Non-pigmented ciliary epithelial cell (primary cell): ENCODE data around the gene ZNF276.
"Not testable (repeated sequence)": the region's sequence is repeated elsewhere in the genome, so short reads cannot be mapped to it uniquely, and the experiment has no call there.

Source experiments
- DNase-seq: peaks from one replicate; pipeline ENCODE4 v3.0.0-alpha.2; 2010; ENCODE audit warnings: low read depth

The ZNF276 gene

DNA sequence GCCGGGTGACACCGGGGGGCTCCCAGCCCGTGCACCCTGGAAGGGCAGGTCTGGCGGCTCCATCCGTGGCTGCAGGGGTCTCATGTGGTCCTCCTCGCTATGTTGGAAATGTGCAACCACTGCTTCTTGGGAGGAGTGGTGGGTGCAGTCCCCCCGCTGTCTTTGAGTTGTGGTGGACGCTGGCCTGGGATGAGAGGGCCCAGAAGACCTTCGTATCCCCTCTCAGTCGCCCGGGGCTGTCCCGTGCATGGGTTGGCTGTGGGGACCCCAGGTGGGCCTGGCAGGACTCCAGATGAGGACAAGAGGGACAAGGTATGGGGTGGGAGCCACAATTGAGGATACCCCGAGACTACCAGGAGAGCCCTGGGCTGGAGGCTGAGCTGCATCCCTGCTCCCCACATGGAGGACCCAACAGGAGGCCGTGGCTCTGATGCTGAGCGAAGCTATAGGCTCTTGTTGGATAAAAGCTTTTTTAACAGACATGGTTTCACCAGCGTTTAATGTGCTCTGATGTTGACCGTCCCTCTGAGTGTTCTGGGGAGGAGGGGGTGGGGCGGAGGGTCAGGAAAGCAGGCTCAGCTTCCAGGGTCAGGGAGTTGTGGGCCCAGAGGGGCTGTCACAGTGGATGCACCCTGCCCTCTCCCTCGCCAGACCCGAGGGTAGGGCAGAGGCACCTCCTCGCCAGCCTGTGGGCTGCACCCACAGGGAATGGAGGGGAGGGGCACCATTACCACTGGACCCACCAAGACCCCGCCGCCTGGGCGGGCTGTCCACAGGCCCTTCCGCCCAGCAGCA lies 25.3 kb upstream of the ZNF276 start:
- no peak for DNase-seq

DNA sequence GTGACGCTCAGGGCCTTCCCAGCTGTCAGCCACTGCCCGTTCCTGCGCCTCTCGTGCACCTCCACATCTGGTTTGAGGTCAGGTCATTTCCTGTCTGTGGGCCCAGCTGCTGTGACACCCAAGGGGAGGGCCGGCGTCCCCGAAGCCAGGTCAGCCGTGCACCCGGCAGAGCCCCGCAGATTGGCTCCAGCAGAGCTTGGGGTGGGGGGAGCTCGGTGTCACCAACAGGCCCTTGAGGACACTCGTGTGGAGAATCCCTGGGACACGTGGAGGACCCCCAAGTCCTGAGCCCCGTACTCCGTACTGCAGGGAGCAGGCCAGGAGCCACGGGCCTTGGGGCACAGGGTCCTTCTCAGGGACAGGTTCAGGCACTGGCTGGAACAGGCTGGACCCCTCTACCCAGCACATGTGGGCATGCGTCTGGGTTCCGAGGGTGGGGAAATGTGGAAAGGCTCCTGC lies 24.6 kb upstream of the ZNF276 start:
- DNase-seq = no peak

DNA sequence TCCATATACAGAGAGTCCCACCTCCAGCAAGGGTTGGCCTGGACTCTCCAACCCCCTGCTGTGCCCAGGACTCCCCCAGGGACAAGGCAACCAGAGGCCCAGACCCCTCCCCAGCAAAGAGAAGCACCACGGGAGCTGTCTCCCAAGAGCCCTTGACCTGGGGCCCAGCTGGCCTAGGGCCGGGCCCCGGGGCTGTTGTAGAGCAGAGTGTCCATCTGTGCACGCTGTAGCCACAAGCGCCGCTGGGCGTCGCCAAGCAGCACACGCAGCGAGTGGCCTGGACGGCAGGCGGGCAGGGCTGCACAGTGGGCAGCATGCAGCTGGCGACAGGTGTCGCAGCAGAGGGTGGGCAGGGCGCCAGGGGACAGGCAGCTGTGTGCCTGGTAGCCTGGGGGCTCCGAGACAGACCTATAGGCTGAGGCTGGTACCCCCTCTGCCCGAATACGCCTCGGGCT lies 24.1 kb upstream of the ZNF276 start:
- DNase-seq = no peak

DNA sequence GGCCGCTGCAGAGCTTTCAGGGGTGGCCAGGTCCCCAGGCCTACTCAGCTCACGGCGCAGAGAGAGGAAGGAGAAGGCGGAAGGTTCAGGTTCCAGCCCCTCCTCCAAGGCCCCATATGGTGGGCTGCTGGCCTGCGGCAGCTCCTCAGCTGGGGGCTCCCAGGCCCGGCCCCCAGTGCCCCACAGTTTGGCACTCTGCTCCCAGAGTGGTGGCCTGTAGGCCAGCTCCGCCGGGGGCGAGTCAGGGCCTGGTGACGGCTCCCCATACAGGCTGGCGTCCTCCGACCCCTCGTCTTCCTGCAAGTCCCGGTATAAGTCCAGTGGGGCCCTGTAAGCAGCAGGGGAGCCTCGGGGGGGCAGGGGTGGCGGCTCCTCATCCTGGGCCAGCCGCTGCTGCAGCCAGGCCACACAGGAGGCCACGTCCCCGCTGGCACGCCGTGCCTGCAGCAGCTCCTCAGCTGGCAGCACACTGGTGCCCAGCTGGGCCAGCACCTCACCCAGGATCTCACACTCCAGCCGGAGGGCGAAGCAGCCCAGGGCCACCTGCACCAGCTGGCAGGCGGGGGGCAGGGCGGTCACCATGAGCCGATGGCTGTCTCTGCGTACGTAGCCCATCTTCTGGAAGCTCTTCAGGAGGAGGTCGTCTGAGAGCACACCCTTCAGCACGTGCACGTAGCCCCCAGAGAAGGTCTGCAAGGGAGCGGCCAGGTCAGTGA lies 23.6 kb upstream of the ZNF276 start:
- DNase-seq = no peak

DNA sequence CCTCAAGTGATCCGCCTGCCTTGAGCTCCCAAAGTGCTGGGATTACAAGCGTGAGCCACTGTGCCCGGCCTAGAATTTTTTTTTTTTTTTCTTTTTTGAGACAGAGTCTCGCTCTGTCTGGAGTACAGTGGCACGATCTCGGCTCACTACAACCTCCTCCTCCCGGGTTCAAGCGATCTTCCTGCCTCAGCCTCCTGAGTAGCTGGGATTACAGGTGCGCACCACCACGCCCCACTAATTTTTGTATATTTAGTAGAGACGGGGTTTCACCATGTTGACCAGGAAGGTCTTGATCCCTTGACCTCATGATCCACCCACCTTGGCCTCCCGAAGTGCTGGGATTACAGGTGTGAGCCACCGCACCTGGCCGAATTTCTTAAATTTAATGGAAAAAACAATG lies 22.6 kb upstream of the ZNF276 start:
- not testable (repeated sequence) for DNase-seq

DNA sequence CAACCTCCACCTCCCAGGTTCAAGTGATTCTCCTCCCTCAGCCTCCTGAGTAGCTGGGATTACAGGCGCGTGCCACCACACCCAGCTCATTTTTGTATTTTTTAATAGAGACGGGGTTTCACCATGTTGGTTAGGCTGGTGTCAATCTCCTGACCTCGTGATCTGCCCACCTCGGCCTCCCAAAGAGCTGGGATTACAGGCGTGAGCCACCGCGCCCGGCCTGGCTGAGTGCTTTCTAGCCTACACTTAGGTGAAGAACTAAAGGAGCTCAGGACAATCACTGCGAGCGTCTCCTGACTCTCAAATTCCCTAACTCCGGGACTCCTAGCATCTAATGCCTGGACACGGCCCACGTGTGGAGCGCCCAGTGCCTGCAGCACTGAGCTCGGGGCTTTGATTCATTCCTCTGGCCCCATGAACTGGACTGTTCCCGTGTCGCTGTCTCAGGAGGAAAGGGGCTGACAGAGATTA lies 21.7 kb upstream of the ZNF276 start:
- DNase-seq = not testable (repeated sequence)

DNA sequence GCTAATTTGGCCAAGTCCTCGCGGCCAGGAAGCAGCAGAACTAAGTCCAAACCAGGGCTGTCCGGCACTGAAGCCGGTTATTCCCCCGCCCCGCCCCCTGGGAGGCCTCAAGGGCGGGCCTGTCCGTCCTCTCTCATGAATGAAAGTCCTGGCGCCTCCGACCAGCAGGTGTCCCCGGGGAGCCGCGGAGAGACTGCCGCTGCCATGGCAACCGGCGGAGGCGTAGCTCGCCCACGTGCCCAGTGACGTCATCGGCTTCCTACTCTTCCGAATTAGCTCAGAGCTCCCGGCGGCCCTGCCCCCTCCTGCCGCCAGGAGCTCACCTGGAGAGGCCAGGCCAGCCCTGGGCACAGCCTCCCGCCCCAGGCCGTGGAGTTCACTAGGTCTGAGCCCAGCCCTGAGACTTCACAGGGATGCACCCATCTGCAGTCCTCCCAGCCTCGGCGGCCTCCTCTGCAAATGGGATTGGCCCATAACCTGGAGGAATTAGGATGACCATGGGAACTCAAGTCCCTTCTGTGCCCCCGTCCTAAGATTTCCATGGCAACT lies 21.2 kb upstream of the ZNF276 start:
- peak; percentile 89 for DNase-seq

DNA sequence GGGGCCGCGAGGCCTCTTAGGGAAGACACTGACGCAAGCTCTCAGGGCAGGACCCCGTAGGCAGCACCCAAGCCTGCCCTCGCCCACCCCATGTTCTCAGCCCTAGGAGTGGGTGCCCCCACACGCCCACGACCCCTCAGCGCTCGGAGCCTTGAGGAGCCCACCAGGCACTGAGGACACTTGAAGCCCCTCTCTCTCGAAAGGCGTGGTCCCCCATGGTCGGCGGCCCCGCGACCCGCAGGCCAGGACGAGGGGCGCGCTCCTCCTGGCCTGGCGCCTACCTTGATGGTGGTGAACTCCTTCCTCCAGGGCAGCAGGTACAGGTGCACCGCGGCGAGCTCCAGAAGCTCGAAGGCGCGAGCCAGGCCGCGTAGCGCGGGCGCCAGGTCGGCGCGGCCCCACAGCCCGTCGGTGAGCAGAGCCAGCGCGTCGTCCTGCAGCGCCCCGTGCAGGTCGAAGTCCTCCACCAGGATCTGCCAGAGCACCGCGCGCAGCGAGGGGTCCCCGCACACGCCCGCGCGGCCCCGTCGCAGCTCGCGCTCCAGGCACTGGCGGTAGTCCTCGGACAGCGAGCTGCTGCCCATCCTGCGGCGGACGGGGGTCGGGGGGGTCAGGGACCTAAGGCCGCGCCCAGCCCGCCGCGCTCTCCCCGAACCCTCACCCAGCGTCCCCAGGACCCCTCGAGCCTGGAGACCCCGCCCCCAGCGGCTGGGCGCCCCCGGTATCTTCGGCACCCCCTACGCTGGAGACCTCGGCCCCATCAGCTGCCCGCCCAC lies 20.5 kb upstream of the ZNF276 start:
- no peak for DNase-seq

DNA sequence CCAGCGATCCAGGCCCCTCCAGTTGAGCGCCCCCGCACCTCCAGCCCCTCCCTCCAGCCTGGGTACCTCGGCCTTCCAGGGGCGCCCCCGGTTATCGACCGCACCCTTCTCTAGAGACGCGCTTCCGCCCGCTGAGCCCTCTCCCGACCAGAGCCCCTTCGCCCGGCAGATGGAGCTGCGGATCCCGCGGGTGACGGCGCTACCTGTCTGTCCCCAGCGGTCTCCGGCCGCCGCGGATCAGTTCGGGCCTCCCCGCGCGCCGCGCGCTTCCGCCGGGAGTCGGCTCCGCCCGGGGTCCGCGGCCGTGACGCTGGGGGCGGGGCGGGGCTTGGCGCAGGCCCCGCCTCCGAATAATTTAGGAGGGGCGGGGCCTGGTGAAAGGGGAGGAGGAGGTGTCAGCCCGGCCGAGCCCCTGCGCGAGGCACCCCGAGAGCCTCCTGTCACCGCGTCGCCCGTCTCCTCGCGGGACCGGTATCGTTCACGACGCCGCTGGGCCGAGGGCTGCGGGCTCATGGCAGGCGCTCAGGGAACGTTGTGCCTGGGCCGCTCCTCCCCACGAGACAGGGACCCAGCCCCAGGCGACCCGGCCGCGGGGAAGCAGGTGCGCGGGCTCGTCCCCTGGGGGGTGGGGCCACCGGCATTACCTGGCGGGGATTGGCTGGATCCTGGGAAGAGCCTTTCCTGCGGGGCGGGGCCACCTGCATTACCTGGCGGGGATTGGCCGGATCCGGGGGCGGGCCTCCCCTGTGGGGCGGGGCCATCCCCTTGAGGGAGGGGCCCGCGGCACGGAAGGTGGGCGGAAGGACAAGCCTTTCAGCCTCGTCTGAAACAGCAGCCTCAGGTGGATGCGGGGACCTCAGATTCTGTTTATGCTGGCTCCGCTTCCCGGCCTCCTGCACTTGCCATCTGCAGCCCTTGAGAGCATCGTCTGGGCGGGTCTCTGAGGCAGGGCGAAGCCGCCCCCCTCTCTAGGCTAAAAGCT lies 19.6 kb upstream of the ZNF276 start, which contains the start of gene SPATA2L:
SPATA2L (minus strand) TSS at position 281 of the 982 bp plus-strand sequence. CDS start 473 bp downstream, outside the sequence.
- no peak for DNase-seq

DNA sequence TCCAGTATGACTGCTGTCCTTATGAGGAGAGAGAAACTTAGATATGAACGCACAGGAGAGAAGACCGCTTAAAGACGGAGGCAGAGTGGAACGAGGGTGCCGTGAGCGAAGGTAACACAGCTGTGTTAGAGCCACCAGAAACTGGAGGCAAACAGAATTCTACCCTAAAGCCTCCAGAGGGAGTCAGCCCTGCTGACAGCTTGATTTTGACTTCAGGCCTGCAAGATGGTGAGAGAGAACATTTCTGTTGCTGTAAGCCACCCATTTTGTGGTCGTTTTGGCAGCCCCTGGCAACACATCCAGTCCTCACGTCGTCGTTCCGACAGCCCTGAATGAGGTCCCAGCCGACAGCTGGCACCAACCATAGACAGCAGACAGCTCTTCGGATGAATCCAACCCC lies 17.1 kb upstream of the ZNF276 start:
- DNase-seq = no peak

DNA sequence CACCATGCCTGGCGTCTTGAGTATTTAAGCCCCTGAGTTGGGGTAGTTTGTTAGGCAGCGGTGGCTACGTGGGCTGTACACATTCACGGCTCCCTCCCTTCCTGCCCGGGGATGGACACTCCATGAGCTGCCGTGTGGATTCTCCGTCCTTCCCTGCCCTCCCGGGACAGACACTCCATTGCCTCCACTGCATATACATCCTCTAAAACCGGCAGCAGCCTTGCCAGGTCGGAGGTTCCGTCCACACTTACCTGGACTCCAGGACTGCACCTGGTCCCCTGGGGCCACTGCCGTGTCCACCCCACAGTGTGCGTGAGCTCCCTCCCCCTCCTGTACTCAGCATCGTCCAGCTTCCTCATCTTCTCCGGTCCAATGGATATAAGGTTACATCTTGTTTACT lies 16.3 kb upstream of the ZNF276 start:
- DNase-seq = no peak

DNA sequence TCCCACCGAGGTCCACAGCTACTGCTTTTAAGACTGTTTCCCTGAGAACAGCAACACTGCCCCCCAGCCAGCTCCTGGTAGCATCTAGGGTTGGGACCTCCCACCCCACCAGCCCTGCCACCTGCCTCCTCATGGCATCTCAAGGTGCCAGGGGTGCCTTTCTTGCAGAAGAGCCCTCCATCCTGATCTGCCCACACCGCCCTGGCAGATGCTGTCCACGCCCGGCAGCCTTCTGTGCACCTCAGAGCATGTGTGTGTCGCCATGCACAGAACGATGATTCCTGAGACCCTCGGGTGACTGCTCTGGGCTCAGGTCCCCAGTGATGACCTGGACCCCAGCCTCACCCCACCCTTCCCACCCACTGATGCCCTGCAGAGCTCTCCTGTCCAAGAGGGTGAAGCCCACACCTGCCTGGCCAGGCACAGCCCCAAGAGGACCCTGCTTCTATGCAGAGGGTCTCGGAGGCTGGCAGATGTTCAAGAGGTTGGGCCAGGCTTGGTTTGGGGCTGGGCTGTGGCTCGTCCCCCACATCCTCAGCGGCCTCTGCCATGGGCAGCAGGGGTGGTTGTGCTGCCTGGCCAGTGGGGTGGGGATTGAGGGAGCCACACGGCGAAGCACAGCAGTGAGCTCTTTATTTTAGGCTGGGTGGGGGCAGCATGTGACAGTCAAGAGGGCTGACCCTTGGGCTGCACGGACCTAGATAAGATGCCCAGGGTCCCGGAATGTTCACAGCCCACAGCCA lies 14.6 kb upstream of the ZNF276 start:
- no peak for DNase-seq

DNA sequence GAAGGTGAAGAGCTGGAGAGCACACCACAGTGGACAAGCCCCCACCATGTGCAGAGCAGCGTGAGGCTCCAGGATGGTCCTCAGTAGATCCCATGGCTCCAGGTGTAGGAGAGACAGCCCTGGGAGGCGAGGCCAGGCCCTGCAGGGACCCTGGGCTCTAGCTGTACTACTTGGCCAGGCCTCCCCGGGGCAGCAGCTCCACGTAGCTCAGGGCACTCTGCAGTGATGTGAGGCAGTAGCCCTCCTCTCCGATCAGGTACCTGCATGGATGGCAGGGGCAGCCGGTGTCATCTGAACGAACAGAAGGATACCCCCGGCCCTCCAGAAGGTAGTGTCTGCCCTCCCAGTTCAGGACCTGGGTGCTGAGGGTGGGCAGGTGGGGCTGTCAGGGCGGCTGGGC lies 13.6 kb upstream of the ZNF276 start:
- DNase-seq = no peak

DNA sequence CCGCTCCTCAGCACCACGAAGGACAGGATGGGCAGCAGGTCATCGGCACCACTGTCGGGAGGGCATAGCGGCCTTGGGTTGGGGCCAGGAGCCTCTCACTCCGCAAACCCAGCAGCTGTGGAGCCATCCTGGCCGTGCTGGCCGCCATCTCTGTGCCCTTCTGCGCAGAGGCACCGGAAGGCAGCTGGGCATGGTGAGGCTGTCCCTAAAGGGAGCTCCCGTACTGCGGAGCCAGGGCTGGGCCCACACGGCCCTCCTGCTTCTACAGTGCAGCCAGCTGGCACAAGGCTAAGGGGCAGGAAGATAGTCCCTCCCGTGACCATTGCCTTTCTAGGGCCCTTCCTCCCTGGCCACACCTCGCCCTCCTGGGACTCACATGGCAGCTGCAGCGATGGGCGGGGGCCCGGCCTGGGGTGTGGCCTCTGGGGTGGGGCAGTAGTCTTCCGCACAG lies 12.8 kb upstream of the ZNF276 start:
- DNase-seq = no peak

DNA sequence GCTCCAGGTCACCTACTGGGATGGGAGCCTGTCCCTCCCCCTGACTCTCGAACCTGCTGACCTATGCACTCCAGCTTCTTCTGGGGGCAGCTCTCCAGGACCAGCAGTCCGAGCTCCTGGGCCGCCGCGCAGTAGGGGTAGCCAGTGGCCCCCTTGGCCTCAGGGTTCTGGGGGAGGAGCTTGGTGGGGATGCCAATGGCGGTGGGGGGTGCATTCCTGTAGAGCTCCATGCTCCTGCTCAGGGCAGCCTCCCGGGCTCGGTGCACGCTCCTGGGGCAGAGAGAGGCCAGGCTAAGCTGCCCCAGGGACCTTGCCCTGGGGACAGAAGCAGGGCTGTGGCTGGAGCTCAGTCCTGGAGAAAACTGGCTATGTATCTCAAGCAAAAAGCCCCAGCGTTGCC lies 12.2 kb upstream of the ZNF276 start:
- DNase-seq = no peak

DNA sequence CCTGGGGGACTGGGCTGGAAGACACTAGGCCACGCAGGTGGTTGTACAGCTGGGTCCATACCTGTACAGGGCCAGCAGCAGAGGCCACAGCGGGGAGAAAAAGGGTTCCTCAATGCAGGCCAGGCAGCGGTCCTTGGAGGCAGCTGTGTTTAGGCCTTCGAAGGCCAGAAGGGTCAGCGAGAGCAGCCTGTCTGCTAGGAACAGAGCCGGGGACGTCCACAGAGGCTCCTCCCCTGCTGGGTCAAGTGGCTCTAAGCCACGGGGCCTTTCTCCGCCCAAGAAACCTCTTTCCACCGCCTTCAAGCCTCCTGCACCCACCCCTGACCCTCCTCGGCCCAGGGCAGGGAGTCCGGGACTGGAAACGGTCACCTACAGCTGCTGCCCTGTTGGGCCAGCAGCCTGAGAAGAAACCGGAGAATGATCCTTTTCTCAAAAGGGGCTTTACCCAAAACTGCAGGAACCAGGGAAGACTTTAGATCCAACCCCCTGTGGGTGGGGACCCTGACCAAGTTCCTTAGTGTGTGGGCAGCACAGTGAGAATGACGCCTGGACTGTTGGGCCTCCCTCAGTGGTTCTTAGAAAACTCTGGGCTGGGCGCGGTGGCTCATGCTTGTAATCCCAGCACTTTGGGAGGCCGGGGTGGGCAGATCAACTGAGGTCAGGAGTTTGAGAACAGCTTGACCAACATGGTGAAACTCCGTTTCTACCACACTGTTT lies 11.5 kb upstream of the ZNF276 start:
- no peak for DNase-seq

DNA sequence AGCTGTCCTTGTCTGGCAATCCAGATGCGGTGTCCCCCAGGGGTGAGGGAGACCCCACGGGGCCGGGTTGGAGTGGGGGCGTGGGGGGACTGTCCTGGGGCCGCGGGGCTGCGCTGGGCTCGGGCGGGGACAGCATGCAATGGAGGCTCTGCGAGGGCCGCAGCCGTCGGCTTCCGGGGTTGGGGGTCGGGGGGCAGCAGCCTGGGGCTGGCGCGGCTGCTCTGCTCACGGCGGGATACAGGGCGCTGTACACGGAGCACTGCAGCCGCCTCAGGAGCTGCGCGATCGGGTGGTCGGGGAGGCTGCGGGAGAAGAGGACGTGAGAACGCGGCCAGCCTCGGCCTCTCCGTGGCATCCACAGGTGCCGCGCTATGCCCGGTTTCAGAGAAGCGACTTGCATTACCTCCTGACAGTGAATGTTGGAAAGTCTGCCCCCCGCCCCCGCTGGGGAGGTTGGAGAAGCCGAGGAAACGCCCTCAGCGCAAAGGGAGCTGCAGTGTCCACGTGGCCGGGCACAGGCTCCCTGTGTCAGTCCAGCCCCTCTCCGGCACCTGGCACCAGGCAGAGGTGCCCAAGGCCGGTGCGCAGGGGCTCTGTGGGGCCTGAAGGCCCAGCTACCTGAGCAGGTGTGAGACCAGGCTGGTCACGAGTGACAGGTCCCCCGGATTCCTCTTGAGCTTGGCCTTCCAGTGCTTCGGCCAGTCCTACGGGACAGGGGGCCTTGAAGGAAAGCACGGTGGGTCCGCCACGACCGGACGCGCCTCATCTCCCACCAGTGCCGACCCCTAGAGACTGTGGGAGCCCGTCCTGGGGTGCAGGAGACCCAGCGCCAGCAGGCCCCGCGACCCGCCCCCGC lies 10.4 kb upstream of the ZNF276 start:
- DNase-seq = no peak

DNA sequence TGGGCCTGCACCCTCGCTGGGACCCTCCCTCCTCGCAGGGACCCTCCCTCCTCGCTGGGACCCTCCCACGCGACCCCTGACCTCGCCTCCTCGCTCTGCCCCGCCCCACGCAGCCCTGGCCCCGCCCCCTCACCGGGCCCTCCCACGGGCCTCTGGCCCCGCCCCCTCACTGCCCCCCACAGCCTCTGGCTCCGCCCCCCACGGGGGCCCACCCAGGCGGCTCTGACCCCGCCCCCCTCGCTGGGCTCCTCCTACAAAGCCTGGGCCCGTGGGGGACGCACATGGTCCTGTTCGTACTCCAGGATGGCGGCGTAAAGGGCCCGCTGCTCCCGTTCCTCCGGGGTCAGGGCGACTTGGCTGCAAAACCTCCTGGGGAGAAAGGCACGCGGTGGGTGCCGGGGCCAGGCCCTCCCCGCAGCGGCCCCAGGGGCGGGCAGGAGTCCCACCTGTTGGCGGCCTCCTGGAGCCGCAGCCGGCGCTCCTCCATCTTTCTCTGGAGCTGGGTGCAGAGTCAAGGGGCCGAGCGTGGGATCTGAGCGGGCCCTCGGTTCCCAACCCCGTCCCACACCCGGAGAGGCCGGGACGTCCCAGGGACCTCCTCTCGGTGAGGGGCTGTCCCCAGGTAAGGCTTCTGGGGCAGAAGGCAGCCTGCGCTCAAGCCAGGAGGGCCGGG lies 9.6 kb upstream of the ZNF276 start:
- no peak for DNase-seq
